HG03103 (cell line): ENCODE data around the gene DCX.
"Not testable (repeated sequence)": the region's sequence is repeated elsewhere in the genome, so short reads cannot be mapped to it uniquely, and the experiment has no call there.

Source experiments
- ATAC-seq: cut with Tn5 transposase; IDR thresholded peaks from one replicate; pipeline ENCODE4 v1.9.1; 2021; ENCODE audit warnings: low read depth; ENCODE audit not compliant: unreplicated experiment

Gene DCX

DNA sequence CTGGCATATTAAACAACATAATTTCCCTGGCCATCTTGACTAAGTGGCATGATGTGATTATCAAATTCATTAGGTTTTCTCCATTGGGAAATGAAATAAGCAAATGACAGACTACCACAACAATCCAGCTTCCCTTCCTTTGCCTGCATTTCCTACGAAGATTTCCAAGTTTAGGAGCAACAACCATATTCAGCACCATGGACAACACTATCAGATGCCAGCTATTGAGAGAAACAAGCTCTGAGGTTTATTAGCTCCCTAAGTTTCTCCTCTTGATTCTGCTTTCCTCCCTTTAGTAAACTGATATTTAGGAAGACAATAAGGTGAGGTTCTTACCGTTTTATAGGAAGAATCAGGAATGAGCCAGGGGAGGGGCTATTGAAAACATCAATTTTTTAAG is 36.2 kb downstream of the DCX start:
- ATAC-seq: no peak

DNA sequence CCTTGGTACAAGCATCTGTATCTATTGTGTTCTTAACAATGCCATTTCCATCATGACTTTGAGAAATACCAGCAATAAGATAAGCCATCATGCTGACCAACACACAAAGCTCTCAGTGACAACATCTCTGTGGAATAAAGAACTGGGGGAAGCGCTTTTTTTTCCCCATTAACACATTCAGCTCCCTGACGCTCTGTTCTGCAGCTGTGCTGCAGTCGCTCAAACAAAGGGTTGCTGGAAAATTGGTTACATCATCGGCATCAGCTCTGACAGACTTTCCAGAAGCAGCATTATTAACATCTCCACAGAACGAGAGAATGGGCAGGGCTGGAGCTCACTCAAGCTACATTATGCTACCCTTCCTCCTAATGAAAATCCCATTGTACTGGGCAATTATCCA is 39.9 kb downstream of the DCX start:
- ATAC-seq: no peak

DNA sequence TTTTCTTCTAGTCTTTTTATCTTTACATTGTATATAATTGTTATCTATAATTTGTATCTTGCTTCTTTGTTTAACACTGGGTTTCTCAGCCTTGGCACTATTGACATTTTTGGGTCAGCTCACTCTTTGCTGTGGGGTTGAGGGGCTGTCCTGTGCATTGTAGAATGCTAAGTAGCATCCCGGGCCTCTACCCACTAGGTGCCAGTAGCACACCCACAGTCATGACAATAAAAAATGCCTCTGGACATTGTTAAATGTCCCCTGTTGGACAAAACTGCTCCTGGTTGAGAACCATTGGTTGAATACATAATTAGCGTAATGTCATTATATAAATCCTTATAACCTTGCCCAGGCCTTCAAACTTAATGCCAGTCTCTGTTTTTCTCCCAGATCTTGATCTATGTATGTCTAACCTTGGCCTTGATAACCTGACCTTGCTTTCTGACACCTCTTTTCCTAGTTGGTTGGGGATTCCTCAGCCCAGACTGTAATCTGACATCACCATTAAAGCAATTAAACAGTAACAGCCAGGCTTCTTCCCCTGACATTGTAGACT is 46.1 kb downstream of the DCX start:
- no peak for ATAC-seq

DNA sequence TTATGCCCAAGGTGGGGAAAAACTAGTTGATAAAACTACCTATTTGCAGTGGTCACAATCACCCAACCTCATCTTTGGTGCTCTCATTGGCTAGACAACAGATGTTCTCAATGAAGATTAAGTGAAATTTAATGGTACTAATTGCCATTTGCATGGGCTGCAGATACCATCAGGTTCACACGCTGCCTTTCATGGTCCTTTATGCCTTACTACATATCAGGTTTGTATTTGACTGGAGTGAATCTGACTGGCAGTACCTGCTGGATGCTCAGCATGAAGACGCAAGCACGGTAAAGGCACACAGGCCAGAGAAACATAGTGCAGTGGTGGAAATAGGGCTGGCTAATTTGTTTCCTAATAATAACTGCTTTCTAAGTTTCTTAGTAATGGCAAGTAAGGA is 48.3 kb downstream of the DCX start:
- ATAC-seq: no peak

DNA sequence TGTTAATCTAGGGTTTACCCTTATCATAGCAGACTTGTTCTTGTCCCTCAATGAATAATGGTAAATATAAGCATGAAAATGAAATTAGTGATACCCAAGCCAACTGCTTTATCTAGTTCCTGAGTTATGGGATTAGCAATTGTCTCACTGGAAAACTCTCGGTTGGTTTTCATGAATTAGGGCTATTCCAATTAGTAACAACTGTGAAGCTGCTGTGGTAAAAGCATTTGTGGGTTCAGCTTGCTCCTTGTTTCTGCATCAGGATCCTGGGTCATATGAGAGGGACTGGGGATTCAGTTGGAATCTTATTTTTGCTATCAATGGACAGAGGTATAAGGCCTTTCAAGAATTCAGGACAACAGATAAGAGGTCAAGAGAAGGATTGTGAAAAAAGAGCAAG is 50.2 kb downstream of the DCX start:
- no peak for ATAC-seq

DNA sequence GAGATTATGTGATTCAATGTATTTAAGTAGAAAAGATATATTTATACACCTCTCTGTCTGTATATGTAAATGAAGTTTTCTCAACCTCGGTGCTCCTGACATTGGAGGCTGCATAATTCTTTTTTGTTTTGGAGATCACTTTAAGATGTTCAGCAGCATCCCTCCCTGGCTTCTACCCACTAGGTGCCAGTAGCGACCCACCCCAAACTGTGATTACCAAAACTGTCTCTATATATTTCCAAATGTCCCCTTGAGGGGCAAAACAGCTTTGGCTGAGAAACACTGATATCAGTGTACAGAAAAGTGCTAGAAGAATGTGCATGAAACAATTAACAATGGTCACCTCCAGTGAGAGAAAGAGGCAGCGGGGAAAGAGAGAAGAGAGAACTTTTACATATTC is 51.2 kb downstream of the DCX start:
- no peak for ATAC-seq

DNA sequence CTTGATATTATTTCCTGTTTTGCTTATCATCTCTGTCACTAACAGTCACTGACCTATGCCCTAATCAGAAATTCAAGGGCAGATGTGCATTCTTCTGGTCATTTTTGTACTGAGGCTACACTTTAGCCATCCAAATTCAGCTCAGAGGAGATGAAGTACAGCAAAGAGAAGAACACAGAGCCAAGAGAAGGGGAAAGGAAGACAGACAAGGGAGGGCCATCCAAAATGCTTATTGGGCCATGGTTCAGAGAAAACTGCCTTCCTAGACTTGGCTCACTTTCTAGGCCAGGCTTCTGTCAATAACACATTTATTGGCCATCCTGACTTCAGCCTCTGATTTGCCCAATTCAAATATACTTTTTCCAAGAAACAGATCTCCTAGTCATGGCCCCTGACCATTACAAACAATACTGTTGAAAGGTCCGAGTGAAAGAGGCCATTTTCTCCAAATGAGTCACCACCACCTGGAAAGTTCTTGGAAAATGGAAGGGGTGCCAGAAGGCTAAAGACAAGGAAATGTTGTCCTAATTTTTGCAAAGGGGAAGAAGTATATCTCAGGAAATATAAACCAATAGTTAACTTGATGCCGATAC is 56.4 kb downstream of the DCX start:
- ATAC-seq: no peak

DNA sequence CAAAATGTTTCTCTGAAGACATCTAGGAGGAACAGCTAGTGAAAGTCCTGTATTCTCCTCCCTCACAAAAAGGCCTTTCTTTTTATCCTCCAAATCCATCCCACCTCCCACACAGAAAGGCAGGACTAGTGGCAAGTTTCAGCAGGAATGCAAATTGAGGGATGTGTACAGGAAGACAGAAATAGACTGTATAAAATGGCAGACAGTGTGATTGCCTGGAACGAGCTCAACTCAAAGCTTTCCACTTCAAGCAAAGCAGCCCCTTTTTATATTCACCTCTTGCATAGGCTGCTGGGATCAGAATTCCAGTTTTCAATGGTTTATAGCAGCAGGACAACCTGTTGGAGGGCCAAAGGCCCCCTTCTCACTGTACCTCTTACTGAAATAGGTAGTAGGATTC is 57.5 kb downstream of the DCX start:
- no peak for ATAC-seq

DNA sequence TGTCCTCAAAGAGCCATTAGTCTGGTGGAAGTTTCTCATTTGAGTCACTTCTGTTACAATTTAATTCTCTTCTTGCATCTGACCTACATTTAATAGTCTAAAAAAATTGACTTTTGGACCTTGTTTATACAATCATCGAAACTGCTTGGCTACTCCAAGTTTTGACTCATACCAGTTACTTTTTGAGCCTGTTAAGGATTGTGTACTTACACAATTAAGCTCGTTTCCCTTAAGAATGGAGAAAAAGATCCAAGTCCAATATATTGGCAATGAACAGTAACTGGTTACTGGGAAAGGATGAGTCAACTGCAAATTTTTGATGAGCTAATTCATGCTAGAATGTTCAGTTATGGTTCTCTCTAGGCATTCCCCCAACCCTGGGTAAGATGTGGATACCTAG is 58.2 kb downstream of the DCX start:
- no peak for ATAC-seq

DNA sequence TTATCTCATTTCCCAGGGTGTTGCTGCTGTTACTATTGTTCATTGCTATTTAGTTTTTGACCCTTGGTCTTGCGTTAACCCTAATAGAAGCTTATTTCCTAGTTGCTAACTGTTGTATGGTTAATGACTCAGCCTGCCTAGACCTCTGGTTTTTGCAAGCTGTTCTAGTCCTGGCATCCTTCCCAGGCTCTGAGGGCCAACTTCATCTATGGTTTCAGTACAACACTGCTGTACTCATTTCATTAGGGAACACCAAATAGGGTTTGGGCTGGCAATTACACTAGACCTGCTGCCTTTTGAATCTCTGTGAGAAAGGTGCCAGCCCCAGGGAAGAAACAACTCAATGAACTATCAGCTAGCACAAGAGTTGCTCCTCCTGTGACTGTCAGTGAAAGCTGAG is 59.6 kb downstream of the DCX start:
- no peak for ATAC-seq

DNA sequence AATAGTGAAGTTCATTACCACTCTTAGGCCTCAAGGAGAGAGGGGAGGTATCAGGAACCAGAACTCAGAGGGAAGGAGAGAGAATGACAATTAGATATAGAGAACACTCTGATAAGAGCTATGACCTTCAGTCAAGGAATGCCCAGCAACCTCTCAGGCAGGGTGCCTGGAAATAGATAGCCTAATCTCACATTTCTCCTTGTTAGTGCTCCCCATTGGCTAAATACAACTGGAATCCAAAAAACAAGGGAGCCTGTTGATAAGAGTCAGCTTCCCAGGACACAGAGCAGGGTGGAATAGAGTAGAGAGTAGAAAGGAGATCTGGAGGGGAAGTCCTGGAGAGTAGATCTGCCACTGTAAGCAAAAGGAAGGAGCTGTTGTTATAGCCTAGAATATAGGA is 62.1 kb downstream of the DCX start:
- no peak for ATAC-seq

DNA sequence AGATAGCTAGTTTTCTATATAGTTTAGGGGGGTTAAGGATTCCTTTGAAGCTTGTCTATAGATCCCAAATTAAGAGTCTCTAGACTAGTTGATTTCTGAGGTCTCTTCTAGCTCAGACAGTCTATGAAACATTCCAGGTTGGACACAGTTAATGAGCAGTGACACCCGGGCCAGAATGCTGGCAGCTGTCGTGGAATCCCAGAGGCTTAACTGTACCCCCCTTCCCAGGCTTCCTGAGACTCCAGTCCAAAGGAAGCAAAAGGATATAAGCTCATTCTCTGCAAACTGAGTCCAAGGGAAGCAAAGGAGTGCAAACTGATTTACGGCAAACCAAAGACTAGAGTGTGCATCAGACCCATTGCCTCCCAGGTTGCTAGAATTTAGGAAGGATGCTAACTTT is 62.9 kb downstream of the DCX start:
- ATAC-seq: no peak

DNA sequence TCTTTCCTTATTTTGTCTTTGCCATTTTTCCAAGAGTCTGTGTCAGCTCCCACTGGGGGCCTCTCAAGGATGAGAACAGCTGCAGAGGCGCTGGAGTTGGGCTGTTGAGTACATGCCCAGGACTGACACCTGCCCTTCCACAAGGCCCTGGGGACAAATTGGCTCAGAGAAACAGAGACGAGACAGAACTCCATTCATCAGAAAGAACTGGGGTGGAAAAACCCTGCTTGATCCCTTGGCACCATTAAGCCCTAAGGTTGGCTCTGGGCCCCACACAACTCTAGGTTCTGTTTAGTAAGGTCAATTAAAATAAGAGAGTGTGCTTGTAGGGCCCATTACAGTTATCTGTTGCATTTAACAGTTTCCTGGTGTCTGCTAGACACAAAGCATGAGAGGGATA is 63.6 kb downstream of the DCX start:
- no peak for ATAC-seq

DNA sequence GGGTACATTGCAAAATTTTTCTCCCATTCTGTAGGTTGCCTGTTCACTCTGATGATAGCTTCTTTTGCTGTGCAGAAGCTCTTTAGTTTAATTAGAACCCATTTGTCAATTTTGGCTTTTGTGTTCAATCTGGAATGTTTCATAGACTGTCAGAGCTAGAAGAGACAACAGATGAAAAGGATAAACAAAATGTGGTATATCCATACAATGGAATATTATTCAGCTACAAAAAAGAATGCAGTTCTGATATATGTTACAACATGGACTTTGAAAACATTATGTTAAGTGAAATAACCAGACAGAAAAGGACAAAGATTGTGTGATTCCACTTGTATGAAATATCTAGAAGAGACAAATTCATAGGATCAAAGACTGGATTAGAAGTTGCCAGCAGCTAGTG is 65.8 kb downstream of the DCX start:
- ATAC-seq: not testable (repeated sequence)

DNA sequence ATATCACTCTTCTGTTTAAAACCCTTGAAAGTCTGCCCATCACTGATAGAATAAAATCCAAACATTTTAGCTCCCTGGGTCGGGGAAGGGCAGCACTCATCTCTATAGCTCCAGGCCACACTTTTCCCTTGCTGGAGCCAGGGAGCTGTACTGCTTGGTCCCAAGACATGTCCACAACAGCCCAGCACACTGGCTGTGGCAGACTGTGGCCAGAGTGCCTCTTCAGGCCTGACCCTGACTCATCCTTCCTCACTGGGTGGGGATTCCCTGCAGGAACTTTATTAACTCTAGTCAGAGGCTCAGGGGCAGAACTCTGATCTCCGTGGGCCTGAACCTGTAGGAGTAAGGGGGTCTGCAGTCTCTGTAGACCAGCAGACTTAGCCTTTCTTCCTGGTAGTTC is 71.9 kb downstream of the DCX start:
- ATAC-seq: no peak

DNA sequence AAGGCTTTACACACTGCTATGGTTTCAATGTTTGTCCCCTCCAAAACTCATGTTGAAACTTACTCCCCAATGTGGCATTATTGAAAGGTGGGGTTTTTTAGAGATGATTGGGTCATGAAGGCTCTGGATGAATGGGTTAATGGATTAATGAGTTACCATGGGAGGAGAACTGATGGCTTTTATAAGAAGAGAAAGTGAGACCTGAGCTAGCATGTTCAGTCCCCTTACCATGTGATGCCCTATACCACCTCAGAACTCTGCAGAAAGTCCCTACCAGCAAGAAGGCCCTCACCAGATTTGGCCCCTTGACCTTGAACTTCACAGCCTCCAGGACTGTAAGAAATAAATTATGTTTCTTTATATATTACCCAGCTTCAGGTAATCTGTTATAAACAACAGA is 72.8 kb downstream of the DCX start:
- no peak for ATAC-seq

DNA sequence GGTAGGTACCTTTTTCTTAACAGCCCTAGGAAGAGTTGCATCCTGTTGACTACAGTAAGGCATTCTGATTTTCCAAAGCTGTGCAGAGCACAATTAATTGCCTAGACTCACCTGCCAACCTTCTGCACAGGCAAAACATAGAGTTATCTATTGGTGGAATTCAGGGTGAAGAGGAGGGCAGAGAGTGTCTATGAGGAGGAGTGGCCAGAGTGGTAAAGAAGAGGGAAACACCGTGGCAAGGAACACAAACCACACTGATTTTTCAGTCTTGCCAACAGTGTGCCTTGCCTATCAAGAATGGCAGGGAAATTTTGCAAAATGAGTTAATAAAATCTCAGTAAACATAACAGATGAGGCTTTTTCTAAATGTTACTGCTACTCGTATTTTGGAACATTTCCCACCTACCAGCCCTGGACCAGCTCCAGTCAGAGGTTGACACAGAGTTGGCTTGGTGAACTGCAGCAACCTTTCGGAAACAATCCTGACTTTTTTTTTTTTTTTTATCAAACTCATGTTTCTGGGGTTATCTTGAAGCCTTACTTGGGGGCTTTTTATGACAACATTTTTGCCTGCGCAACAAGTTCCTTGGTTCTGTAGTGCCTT is 73.8 kb downstream of the DCX start:
- ATAC-seq: no peak

DNA sequence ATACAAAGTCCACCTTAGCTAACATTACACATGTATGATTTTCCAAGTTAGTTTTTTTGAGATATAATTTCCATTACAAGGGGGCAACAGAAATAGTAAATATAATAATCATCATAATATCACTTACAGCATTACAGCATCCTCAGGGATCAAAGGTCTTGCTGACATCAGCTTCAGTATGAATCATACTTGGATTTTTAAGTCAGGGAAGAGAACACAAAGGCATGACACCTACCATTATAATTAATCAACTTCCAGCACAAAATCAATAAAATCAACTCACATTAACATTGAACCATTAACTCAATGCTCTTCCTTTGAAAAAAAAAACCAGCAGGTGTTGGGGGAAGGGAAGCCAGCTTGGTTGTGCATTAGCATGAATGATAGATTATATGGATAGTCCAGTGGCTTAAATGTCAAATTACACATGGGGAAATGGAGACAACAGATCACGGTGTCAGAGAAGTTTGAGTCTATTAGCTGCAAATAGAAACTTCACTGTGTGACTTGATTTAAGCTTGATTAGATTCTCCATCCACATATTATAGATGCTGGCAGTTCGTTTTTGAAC is 74.8 kb downstream of the DCX start:
- no peak for ATAC-seq

DNA sequence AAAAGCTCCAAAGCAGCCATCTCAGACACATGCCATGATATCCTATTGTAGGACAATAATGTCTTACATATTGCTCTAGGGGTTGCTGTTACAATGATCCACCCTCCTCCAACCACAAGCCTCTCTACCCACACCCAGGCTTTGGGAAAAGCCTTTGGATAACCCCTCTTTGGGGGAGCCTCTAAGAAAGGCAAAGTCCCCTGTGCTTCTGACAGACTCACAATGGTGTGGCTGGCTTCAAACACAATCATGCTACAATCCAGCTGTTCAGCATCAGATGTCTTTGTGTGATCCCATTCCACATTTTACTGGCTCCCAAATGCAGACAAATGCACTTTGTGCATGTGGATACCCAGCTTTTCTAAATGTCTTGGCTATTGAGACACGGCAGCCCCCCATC is 75.9 kb downstream of the DCX start:
- ATAC-seq: no peak

DNA sequence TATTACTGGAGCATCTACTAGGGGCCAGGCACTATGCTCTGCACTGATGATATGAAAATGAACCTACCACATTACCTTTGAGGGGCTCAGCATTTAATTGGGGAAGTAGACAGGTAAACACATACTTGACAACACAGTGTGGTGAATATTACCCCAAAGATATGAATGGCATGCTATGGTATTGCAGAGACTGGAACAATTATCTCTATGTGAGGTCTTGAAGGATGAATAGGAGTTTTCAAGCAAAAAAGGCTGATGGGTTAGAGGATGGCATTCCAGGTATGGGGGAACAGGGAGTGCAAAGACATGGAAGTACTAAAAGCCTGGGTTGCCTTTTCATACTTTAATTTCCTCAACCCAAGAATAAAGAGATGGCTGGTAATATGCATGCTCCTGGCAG is 82.6 kb downstream of the DCX start:
- ATAC-seq: no peak

DNA sequence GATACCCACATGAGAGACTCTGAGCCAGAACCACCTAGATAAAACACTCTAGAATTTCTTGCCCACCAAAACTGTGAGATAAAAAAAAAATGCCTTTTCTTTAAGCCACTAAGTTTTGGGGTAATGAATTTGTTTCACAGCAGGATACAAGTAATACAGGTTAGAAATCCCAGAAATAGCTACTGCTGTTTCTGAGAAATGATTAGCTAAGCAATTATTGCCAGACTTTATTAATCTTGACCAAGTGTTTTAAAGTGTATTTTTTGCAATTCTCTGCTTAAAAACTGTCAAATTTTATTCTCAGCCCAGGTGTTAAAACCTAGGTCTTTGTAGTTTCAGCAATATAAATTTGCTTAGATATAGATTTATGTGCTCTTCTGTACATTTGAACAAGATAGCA is 83.1 kb downstream of the DCX start:
- ATAC-seq: no peak

DNA sequence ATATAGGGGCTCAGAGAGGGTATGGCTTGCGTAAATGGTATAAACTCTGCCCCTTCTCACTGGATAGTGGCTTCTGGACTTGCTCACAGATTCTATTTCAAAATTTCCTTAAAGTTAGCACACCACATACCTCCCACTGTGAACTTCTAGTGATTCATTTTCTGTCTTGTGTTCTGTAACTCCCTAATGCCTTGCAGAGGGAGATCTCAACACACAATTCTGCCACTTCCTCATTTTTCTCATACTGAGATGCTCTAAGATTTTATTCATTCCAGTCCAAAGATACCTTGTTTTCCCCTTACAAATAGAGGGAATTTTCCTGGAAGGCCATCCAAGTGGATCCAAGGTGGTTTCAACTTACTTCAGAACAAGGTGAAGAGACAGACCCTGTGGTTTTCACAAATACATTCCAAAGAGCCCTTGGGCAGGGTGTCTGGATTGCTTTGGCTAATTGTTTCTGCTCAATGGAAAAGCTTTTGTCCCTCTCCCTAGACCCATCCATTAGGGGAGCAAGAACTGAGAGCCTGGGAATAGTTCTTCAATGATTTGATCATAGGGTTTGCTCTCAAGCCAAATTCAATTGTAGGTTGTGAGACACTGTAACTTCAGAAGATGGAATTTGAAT is 89.6 kb downstream of the DCX start:
- ATAC-seq: no peak
